Heart left ventricle (tissue), 16 donors: ENCODE results near the gene KLHL10. TPM values are rescaled to one million over a fixed set of nuclear protein-coding genes. Genes with fewer than 3 reads are reported as not detected.
A peak's percentile ranks its signal among the peaks of the same experiment; 100 is the strongest.

ENCODE experiments used
- ATAC-seq, 4 donors: fragments of 200-7000 bp; cut with Tn5 transposase; one replicate each; pipeline ENCODE4 v1.9.1; 2020 to 2022; ENCODE audit warnings: moderate library complexity in 4 of 4, mild to moderate bottlenecking in 3 of 4, moderate number of reproducible peaks in 1 of 4
- DNase-seq, 5 donors: peaks; one replicate each; pipeline ENCODE4 v3.0.0-alpha.2; 2020
- H3K27ac ChIP-seq, 12 donors: fragments of 200-600 bp; sonication (generic) in 4 of 12; one replicate each; pipeline versions ENCODE4 v1.5.0 to v1.8.0; 2016 to 2022; ENCODE audit warnings: mild to moderate bottlenecking in 2 of 12
- H3K27me3 ChIP-seq, 9 donors: fragments of 200-600 bp; sonication (generic) in 2 of 9; one replicate each; pipeline versions ENCODE4 v1.5.1 to v1.8.0; 2016 to 2022; ENCODE audit warnings: mild to moderate bottlenecking in 3 of 9
- H3K36me3 ChIP-seq, 9 donors: fragments of 200-600 bp; sonication (generic) in 2 of 9; one replicate each; pipeline versions ENCODE4 v1.5.0 to v1.8.0; 2018 to 2022; ENCODE audit warnings: mild to moderate bottlenecking in 2 of 9
- H3K4me1 ChIP-seq, 12 donors: fragments of 200-600 bp; sonication (generic) in 4 of 12; one replicate each; pipeline versions ENCODE4 v1.5.0 to v1.8.0; 2016 to 2022; ENCODE audit warnings: mild to moderate bottlenecking in 3 of 12
- H3K4me3 ChIP-seq, 12 donors: fragments of 200-600 bp; sonication (generic) in 4 of 12; one replicate each; pipeline versions ENCODE4 v1.5.0 to v1.8.0; 2017 to 2022; ENCODE audit warnings: mild to moderate bottlenecking in 9 of 12, moderate library complexity in 4 of 12
- H3K9me3 ChIP-seq, 12 donors: fragments of 200-600 bp; sonication (generic) in 4 of 12; one replicate each; pipeline versions ENCODE4 v1.5.0 to v1.8.0; 2016 to 2022; ENCODE audit warnings: mild to moderate bottlenecking in 1 of 12
- POLR2A ChIP-seq, 2 donors: fragments of 450-650 bp; IDR thresholded peaks; one replicate each; pipeline ENCODE4 v1.6.1; 2017; ENCODE audit warnings: antibody characterized with exemption in 2 of 2, mild to moderate bottlenecking in 2 of 2, moderate library complexity in 2 of 2
- WGBS, 4 donors: extraction: QIAGEN DNeasy Blood & Tissue Kit in 2 of 4; methylation state at CpG; one replicate each; pipeline versions ENCODE4 v1.1.5 to v1.1.7; 2013 to 2018; 5-methylcytosine and 5-hydroxymethylcytosine counted together
- intact Hi-C, 10 donors: fragments of 100-400 bp; cut with DNase I; formaldehyde crosslinking; loops; one replicate each; pipeline versions ENCODE4 v1.11.1 to v1.14.2; 2022
- polyA plus RNA-seq, 2 donors: library from polyadenylated mRNA; stranded (reverse); fragments of 200-250 nt; gene quantifications; one replicate each; pipeline ENCODE4 v1.2.3, GENCODE V29; 2013
- total RNA-seq, 9 donors: library from RNA; depleted of rRNA in 2 of 9; stranded (reverse); fragments of >200 nt in 2 of 9; fragmentation: NEBNext Ultra II Directional in 3 of 9; extraction: Animal tissue kit (Norgen Biotek cat#: 25700) in 3 of 9; gene quantifications; one replicate each; pipeline versions ENCODE4 v1.1.0 to v1.2.4, GENCODE V29; 2016 to 2023
- TF ChIP-seq, protein P1 (sequence below), 12 donors: fragments of 200-600 bp; sonication (generic) in 4 of 12; IDR thresholded peaks; one replicate each; pipeline versions ENCODE4 v1.5.0 to v1.8.0; 2018 to 2022; ENCODE audit warnings: antibody characterized with exemption in 12 of 12, mild to moderate bottlenecking in 5 of 12
- donor health status: ischemic (EF 13 %, LVEDD 7.1; RV severe dilation, severe dysfunction).
- donor health status: healthy with polysubstance abuse.
- donor health status: DM: no; HTN: yes; CAD: no.
- donor health status: DM: no; HTN: no; CAD: no.
- donor health status: ischemic (EF 25% LVEDD 6.9; RV normal size, moderate dysfunction).
- donor health status: ischemic (EF 25% LVEDD 5.7; RV mildly dilated, moderate dysfunction).
- donor health status: healthy.
- donor health status: DM: yes; HTN: yes; CAD: no.
- donor health status: ischemic (EF 35%, LVEDD 5.7; RV mildly dilated, moderate dysfunction).
- donor health status: nonischemic (EF 11% LVEDD 7.7; RV severe dilation, severe dysfunction).
- donor health status: DM: yes; HTN: yes; CAD: no.
- donor health status: PGD.
- donor health status: ischemic (EF 29% LVEDD 5.4; RV normal size, mild dysfunction).
- donor health status: nonischemic (EF 23%, LVEDD 6.1; RV moderate dilation, normal function).

The KLHL10 gene
- total and polyA plus RNA-seq, 11 donors = 0.08 to 0.10 TPM; not detected in 9

DNA sequence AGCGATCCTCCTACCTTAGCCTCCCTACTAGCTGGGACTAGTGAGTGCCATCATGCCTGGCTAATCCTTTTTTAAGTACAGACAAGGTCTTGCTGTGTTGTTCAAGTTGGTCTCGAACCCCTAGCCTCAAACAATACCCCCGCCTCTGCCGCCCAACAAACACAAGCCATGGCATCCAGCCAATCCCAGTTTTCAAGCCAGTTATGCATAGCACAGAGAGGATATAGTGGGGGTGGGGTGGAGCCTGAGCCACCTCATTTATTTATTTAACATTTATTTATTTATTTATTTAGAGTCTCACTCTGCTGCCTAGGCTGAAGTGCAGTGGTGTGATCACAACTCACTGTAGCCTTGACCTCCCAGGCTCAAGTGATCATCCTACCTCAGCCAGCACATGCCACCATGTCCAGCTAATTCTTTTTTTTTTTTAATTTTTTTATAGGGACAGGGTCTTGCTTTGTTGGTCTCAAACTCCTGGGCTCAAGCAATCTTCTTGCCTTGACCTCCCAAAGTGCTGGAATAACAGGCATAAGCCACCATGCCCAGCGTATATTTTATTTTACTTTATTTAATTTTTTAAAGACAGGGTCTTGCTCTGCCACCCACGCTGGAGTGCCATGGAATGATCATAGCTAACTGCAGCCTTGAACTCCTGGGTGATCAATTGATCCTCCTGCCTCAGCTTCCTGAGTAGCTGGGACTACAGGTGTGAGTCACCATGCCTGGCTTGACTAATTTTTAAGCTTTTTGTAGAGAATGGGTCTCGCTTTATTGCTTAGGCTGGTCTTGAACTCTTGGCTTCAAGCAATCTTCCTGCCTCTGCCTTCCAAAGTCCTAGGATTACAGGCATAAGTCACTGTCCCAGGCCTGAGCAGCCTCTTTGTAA, 53.8 kb downstream of the KLHL10 start:
- Histone ChIP-seq H3K27me3 (no peaks in the 10 kb centered on the region), H3K4me1 (peaks cover 0 to 13% (median 6%) of the 10 kb centered on the region in 12 donors), H3K4me3 (no peak overlapping the region), H3K27ac (no peak overlapping the region), H3K36me3 (peaks cover under 1 to 98% (median 90%) of the 10 kb centered on the region in 9 donors), H3K9me3 (no peaks in the 10 kb centered on the region)
- WGBS, 4 donors = 95 to 98% (median 97%) methylated on average over 7 of the region's 7 CpGs
- DNase-seq (no peak), ATAC-seq (no peak)
- TF ChIP-seq, protein P1, sequence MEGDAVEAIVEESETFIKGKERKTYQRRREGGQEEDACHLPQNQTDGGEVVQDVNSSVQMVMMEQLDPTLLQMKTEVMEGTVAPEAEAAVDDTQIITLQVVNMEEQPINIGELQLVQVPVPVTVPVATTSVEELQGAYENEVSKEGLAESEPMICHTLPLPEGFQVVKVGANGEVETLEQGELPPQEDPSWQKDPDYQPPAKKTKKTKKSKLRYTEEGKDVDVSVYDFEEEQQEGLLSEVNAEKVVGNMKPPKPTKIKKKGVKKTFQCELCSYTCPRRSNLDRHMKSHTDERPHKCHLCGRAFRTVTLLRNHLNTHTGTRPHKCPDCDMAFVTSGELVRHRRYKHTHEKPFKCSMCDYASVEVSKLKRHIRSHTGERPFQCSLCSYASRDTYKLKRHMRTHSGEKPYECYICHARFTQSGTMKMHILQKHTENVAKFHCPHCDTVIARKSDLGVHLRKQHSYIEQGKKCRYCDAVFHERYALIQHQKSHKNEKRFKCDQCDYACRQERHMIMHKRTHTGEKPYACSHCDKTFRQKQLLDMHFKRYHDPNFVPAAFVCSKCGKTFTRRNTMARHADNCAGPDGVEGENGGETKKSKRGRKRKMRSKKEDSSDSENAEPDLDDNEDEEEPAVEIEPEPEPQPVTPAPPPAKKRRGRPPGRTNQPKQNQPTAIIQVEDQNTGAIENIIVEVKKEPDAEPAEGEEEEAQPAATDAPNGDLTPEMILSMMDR (IDR thresholded peaks at IDR 0.05) = no peak
- no peak for TF ChIP-seq POLR2A (IDR thresholded peaks at IDR 0.05)
- intact Hi-C loops = loop anchor here in 1 of 10 donors (5.0 kb wide), 1 partner anchor 129 kb away; no protein-coding TSS in a partner anchor

DNA sequence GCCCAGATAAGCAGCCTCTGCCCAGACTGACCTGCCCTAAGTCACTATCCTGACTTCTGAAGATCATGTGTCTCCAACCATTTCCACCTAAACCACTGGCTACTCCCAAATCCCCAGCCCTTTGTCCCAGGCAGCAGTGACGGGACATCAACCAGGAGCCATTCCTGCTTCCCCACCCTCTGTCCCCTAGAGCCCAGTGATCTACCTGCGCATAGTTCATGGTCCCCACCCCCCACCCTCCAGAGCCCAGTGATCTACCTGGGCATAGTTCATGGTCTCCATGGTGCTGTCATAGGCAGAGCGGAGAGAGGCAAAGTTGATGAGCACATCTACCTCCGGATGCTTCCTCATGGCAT, 54.4 kb downstream of the KLHL10 start:
- Histone ChIP-seq H3K27ac (no peak overlapping the region), H3K9me3 (no peaks in the 10 kb centered on the region), H3K4me1 (peaks cover 0 to 13% (median 6%) of the 10 kb centered on the region in 12 donors), H3K36me3 (peaks cover 0 to 98% (median 90%) of the 10 kb centered on the region in 9 donors), H3K27me3 (no peaks in the 10 kb centered on the region), H3K4me3 (no peak overlapping the region)
- TF ChIP-seq POLR2A (IDR thresholded peaks at IDR 0.05) = no peak
- TF ChIP-seq, protein P1 (IDR thresholded peaks at IDR 0.05) = no peak
- 95 to 96% (median 96%) methylated on average over 4 of the region's 4 CpGs for WGBS, 4 donors
- intact Hi-C loops = loop anchor here in 1 of 10 donors (5.0 kb wide), 1 partner anchor 130 kb away; no protein-coding TSS in a partner anchor
- ATAC-seq (no peak), DNase-seq (no peak)

DNA sequence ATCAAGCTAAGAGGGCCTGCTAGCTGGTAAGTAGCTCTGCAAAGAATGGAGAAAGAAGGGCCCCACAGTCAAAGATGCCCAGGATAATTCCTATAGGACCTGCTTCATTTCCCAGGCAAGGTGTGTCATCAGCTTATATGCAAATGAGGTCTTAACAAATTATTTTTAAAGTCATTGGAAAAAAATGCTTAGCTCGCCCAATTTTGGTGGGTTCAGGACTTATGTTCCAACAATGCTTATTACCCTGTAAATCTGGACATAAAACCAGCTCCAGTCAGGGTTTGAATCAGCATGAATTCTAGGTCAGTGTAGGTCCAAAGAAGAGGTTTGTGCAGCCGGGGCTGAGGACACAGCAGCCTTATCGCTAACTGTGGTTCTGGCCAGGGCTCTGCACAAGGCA, 55.8 kb downstream of the KLHL10 start:
- no peaks in the 10 kb centered on the region for H3K9me3 ChIP-seq
- no peak overlapping the region for H3K4me3 ChIP-seq
- peaks cover 0 to 13% (median 6%) of the 10 kb centered on the region in 12 donors for H3K4me1 ChIP-seq
- ATAC-seq (no peak), DNase-seq (no peak)
- no peak for TF ChIP-seq POLR2A (IDR thresholded peaks at IDR 0.05)
- TF ChIP-seq, protein P1 (IDR thresholded peaks at IDR 0.05) = no peak
- H3K36me3 ChIP-seq = peaks cover 0 to 98% (median 90%) of the 10 kb centered on the region in 9 donors
- H3K27ac ChIP-seq = no peak overlapping the region
- intact Hi-C loops = loop anchor here in 1 of 10 donors (5.0 kb wide), 1 partner anchor 131 kb away; no protein-coding TSS in a partner anchor
- no peaks in the 10 kb centered on the region for H3K27me3 ChIP-seq
- WGBS, 4 donors = 80 to 95% (median 84%) methylated on average over 3 of the region's 3 CpGs

DNA sequence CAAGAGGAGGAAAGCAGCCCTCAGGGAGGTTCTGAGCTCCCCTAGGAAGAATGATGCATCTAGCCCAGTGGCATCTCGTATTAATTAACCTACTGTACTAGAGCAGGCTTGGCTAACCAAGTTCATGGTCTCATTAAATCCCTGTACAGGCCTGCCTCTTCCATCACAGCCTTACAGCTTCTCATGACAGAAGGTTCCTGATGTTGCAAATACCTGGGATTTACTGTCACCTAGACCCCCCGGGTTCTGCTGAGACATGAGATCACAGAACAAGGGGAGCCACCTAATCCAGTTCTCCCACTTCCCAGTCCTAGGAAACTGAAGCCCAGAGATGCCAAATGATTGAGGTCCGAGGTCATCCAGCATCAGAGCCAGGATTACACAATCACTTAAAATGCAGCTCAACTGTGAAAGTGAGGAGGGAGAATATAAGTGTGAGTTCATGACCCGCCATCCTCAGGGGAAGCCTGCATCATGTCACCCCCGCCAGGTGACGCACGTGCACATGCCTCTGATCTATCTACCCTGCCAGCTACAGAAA, 57.2 kb downstream of the KLHL10 start:
- ATAC-seq = peak; percentile 27 to 71 (median 52)
- Histone ChIP-seq H3K4me3 (no peak overlapping the region), H3K9me3 (no peaks in the 10 kb centered on the region), H3K4me1 (peaks cover 0 to 13% (median 6%) of the 10 kb centered on the region in 12 donors), H3K27ac (peak overlapping the region in 10 of 12 donors; percentile 17 to 75 (median 47)), H3K36me3 (peaks cover 0 to 98% (median 89%) of the 10 kb centered on the region in 9 donors), H3K27me3 (no peaks in the 10 kb centered on the region)
- DNase-seq = peak in 1 of 5 donors; percentile 44
- WGBS, 4 donors = 62 to 76% (median 67%) methylated on average over 7 of the region's 7 CpGs
- intact Hi-C loops = loop anchor here in 1 of 10 donors (5.0 kb wide), 1 partner anchor 133 kb away; no protein-coding TSS in a partner anchor
- TF ChIP-seq POLR2A (IDR thresholded peaks at IDR 0.05) = no peak
- TF ChIP-seq, protein P1 (IDR thresholded peaks at IDR 0.05) = no peak
